Mucosa of descending colon (tissue), 3 donors: ENCODE results near the gene SNX1. TPM values are rescaled to one million over a fixed set of nuclear protein-coding genes. Genes with fewer than 3 reads are reported as not detected.
A peak's percentile ranks its signal among the peaks of the same experiment; 100 is the strongest.

Experiments used
- ATAC-seq: fragments of 200-7000 bp; cut with Tn5 transposase; one replicate; pipeline ENCODE4 v1.9.1; 2020; ENCODE audit warnings: mild to moderate bottlenecking, moderate library complexity
- DNase-seq, 3 donors: peaks; one replicate each; pipeline ENCODE4 v3.0.0-alpha.2; 2020
- H3K36me3 ChIP-seq: fragments of 200-600 bp; one replicate; pipeline ENCODE4 v1.8.0; 2021; ENCODE audit warnings: low read depth, mild to moderate bottlenecking
- H3K4me1 ChIP-seq: fragments of 200-600 bp; one replicate; pipeline ENCODE4 v1.8.0; 2021; ENCODE audit warnings: low read depth, mild to moderate bottlenecking
- H3K4me3 ChIP-seq: fragments of 200-600 bp; one replicate; pipeline ENCODE4 v1.8.0; 2021; ENCODE audit warnings: mild to moderate bottlenecking
- H3K9me3 ChIP-seq: fragments of 200-600 bp; one replicate; pipeline ENCODE4 v1.8.0; 2021; ENCODE audit warnings: mild to moderate bottlenecking
- intact Hi-C, 2 donors: fragments of 100-400 bp; cut with DNase I in 1 of 2; cut with micrococcal nuclease in 1 of 2; formaldehyde crosslinking; loops; one replicate each; pipeline versions ENCODE4 v1.11.0 to v1.11.1; 2022; cut with DNase I, micrococcal nuclease
- total RNA-seq, 3 donors: library from RNA; stranded (reverse); fragmentation: NEBNext Ultra II Directional in 2 of 3; extraction: Animal tissue kit (Norgen Biotek cat#: 25700) in 2 of 3; gene quantifications; one replicate each; pipeline versions ENCODE4 v1.2.1 to v1.2.4, GENCODE V29; 2021 to 2023
- TF ChIP-seq, protein P1 (sequence below): fragments of 200-600 bp; IDR thresholded peaks from one replicate; pipeline ENCODE4 v1.8.0; 2022; ENCODE audit warnings: antibody characterized with exemption, mild to moderate bottlenecking
- donor health status: DM: no; HTN: no; CAD: no; lungs with moderate emphysema.
- donor health status: DM: no; HTN: no; CAD: no.
- donor health status: DM: no; HTN: yes; CAD: no.

The SNX1 gene
- total RNA-seq, 3 donors from 2014 or later = 110 to 122 (median 118) TPM

DNA sequence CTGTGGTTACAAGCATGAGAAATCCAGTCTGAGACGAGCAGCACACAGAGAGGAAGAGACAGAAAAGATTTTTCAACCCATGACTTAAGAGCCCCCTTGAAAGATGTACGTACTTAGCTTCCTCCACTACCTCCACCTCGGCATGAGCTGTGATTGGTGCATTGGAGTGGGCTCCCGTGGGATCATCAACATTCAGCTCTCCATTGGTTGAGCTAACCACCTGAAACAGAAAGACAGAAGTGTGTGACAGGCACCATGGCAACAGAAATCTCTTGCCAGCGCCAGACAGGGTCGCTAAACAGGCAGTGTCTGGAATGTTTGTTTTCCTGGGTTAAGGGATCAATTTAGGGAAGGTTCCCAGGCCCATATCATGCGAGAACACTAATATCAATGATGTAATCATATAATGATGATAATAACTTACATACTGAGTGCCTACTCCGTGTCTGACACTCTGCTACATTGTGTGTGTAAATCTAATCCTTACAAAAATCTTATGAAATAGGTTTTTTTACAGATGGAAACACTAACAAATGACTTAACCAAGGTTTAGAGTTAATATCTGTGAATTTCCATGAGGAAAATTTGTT is 84.5 kb downstream of the SNX1 start:
- Histone ChIP-seq H3K36me3 (no peaks in the 10 kb centered on the region), H3K4me3 (no peak overlapping the region), H3K9me3 (no peaks in the 10 kb centered on the region), H3K4me1 (no peaks in the 10 kb centered on the region)
- peak; percentile 20 for ATAC-seq
- TF ChIP-seq, protein P1, sequence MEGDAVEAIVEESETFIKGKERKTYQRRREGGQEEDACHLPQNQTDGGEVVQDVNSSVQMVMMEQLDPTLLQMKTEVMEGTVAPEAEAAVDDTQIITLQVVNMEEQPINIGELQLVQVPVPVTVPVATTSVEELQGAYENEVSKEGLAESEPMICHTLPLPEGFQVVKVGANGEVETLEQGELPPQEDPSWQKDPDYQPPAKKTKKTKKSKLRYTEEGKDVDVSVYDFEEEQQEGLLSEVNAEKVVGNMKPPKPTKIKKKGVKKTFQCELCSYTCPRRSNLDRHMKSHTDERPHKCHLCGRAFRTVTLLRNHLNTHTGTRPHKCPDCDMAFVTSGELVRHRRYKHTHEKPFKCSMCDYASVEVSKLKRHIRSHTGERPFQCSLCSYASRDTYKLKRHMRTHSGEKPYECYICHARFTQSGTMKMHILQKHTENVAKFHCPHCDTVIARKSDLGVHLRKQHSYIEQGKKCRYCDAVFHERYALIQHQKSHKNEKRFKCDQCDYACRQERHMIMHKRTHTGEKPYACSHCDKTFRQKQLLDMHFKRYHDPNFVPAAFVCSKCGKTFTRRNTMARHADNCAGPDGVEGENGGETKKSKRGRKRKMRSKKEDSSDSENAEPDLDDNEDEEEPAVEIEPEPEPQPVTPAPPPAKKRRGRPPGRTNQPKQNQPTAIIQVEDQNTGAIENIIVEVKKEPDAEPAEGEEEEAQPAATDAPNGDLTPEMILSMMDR = no peak
- no peak for DNase-seq
- intact Hi-C loops = no loop called here

DNA sequence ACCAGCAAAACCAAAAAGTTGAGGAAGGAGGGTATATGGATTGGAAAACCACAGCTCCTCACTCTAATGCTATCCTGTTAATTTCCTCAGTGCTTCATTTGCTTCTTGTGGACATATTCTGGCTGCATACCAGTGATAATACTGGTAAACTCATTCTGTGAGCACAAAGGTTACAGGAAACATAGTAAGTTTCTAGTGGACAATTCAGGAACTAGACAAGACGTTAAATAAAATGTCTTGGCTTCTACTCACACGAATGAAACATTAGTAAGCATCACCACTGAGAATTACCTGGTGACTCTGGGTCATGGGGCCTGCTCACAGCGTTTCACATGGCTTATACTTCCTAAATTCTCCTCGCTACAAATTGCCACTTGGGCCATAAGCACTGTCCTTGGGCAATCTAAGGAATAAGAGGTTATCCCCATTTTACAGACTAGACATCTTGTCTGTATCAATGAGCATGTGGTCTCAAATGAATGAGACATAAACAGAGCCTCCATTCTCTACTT is 87.1 kb downstream of the SNX1 start:
- ATAC-seq = peak; percentile 71
- no peaks in the 10 kb centered on the region for H3K36me3 ChIP-seq
- H3K4me1 ChIP-seq = no peaks in the 10 kb centered on the region
- no peak overlapping the region for H3K4me3 ChIP-seq
- TF ChIP-seq, protein P1 = no peak
- intact Hi-C loops = no loop called here
- DNase-seq = no peak
- H3K9me3 ChIP-seq = no peaks in the 10 kb centered on the region

DNA sequence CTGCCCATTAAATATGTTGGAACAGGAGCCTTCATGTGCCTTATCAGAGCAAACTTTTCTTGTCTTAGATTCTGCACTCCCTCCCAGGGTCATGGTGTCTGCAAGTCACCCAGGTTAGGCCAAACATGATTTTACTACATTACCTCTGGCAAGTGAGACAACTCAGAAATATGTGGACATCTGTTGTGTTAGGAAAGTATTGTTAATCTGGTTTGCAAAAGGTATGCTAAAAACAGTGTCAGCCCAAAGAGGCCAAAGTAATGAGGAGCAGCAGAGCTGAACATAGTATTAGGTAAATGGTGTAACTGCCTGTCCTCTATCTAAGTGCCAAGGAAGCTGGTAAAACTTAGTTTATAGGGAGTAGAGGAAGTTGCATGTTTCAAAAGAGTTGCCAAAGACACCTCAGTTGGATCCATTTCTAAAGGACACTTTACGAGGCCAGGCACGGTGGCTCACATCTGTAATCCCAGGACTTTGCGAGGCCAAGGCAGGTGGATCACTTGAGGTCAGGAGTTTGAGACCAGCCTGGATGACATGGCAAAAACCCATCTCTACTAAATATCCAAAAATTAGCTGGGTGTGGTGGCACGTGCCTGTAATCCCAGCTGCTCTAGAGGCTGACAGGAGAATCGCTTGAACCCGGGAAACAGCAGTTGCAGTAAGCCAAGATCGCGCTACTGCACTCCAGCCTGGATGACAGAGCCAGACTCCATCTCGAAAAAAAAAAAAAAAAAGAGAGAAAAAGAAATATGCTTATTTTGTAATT is 89.5 kb downstream of the SNX1 start:
- H3K9me3 ChIP-seq = no peaks in the 10 kb centered on the region
- no peaks in the 10 kb centered on the region for H3K36me3 ChIP-seq
- no peaks in the 10 kb centered on the region for H3K4me1 ChIP-seq
- TF ChIP-seq, protein P1 = no peak
- no peak overlapping the region for H3K4me3 ChIP-seq
- no peak for ATAC-seq
- DNase-seq = no peak
- intact Hi-C loops = no loop called here

DNA sequence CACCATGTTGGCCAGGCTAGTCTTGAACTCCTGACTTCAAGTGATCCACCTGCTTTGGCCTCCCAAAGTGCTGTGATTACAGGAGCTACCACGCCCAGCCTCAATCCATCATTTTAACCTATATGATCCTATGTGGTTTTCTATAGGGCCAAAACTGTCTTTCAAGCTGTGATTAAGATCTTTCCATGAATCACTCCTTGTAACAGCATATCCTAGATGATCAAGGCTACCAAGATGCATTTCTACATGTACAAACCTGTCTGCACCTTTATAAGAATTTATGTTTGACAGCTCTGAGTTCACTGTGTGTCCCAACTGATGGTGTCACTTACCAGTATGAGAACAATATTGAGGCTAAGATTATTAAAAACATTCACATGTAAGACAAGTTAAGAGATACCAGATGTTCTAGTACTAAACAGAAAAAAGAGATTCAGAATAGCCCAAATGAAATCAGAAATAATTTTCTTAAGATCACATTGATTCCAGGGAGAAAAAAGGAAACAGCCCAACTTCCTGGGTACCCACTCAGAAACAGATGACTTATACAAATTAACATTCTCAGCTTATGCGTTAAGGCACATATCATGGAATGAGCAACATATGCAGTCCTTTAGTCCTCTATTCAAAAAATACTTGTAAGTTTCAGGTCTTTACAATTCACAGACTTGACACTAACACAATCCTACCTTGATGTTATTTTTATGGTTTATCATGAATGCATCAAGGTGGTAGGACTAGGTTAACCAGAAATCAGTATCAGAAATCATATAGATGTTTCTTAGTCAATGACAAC is 91.8 kb downstream of the SNX1 start:
- H3K4me1 ChIP-seq = no peaks in the 10 kb centered on the region
- H3K36me3 ChIP-seq = no peaks in the 10 kb centered on the region
- intact Hi-C loops = no loop called here
- no peak for ATAC-seq
- TF ChIP-seq, protein P1 = no peak
- H3K4me3 ChIP-seq = no peak overlapping the region
- H3K9me3 ChIP-seq = no peaks in the 10 kb centered on the region
- no peak for DNase-seq

Other genes with a start within 250 kb of the SNX1 start
- 10 to 100 TPM; 32.0 to 82.0 (median 35.5) TPM for gene DAPK2, start 49.5 kb upstream of the SNX1 start, total RNA-seq
- 10 to 100 TPM; 49.7 to 94.5 (median 78.9) TPM for gene CIAO2A, start 2.1 kb upstream of the SNX1 start, total RNA-seq
- under 1 TPM; 0.29 to 0.35 (median 0.29) TPM for gene SNX22, start 55.7 kb downstream of the SNX1 start, total RNA-seq
- gene PPIB, start 67.0 kb downstream of the SNX1 start, total RNA-seq = 100 to 1,000 TPM; 207 to 396 (median 239) TPM